Loucy (cell line): ENCODE data around the gene MED13L.

Source experiments
- EZH2phosphoT487 ChIP-seq: fragments of 200-600 bp; IDR thresholded peaks from 2 replicates; pipeline ENCODE4 v1.6.1; 2018; ENCODE audit warnings: antibody characterized with exemption, mild to moderate bottlenecking, moderate library complexity, borderline replicate concordance
- TF ChIP-seq, protein P1 (sequence below): fragments of 200-600 bp; sonication (generic); conservative IDR thresholded peaks from 2 replicates; pipeline ENCODE4 v1.5.1; 2014; ENCODE audit warnings: mild to moderate bottlenecking, antibody characterized with exemption, low read length

DNA sequence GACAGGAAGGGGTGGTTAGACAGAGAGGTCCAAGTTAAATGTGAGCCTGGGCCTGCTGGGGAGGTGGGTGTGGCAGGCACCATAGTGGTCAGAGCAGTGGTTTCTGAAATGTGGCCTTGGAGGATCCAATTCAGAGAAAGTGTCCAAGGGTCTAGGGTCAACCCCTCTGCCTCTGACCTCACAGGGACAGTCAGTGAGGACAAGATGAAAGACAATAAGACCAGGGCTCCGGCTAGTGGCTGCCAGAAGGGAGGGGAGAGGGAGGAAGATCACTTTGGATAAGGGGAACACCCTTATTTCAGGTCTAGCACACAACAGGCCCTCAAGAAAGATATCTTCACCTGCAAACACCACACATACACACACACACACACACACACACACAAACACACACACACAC is 335.1 kb downstream of the MED13L start:
- TF ChIP-seq, protein P1, sequence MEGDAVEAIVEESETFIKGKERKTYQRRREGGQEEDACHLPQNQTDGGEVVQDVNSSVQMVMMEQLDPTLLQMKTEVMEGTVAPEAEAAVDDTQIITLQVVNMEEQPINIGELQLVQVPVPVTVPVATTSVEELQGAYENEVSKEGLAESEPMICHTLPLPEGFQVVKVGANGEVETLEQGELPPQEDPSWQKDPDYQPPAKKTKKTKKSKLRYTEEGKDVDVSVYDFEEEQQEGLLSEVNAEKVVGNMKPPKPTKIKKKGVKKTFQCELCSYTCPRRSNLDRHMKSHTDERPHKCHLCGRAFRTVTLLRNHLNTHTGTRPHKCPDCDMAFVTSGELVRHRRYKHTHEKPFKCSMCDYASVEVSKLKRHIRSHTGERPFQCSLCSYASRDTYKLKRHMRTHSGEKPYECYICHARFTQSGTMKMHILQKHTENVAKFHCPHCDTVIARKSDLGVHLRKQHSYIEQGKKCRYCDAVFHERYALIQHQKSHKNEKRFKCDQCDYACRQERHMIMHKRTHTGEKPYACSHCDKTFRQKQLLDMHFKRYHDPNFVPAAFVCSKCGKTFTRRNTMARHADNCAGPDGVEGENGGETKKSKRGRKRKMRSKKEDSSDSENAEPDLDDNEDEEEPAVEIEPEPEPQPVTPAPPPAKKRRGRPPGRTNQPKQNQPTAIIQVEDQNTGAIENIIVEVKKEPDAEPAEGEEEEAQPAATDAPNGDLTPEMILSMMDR, result no peak
- no peak for TF ChIP-seq EZH2phosphoT487
